IMR-90 (cell line): Measurements from ENCODE around the gene NABP1. TPM values are rescaled to one million over a fixed set of nuclear protein-coding genes. Genes with fewer than 3 reads are reported as not detected.

Experiments used
- ATAC-seq: fragments of 200-7000 bp; cut with Tn5 transposase; 2 replicates; pipeline ENCODE4 v1.9.1; 2020; ENCODE audit warnings: low read depth, mild to moderate bottlenecking, moderate library complexity
- BruUV-seq: library from RNA; stranded (reverse); fragments of 400-500 nt; replicated peaks from 2 replicates; lab custom pipeline; 2021; lab: Mats Ljungman, UMichigan
- CTCF ChIA-PET: fragments of 300-600 bp; formaldehyde crosslinking; extraction: SDS; loops from one replicate; lab custom pipeline; 2021; ENCODE audit warnings: antibody characterized with exemption; lab: Yijun Ruan, JAX
- POLR2A ChIA-PET: fragments of 300-600 bp; sonication (Branson Sonifier 250); formaldehyde crosslinking; loops from one replicate; lab custom pipeline; 2022; ENCODE audit warnings: antibody characterized with exemption; ENCODE audit not compliant: unreplicated experiment; lab: Charles Lee
- DNase-seq: peaks from one replicate; pipeline ENCODE4 v3.0.0; 2013
- H2AFZ ChIP-seq: replicated peaks from 2 replicates; pipeline ENCODE3; 2013; ENCODE audit warnings: low read length, mild to moderate bottlenecking; ENCODE audit not compliant: poor library complexity
- H2AK5ac ChIP-seq: 2 replicates; pipeline ENCODE4 v1.6.1; 2013; ENCODE audit warnings: low read depth, low read length, inconsistent platforms
- H2AK9ac ChIP-seq: replicated peaks from 2 replicates; pipeline ENCODE3; 2013; ENCODE audit warnings: mild to moderate bottlenecking, low read depth, low read length, moderate library complexity; ENCODE audit not compliant: poor library complexity
- H2BK120ac ChIP-seq: 2 replicates; pipeline ENCODE4 v1.6.1; 2013; ENCODE audit warnings: low read depth, low read length, inconsistent platforms
- H2BK15ac ChIP-seq: 3 replicates; pipeline ENCODE4 v1.6.1; 2013; ENCODE audit warnings: low read depth, low read length, inconsistent platforms
- H2BK20ac ChIP-seq: 2 replicates; pipeline ENCODE4 v1.6.1; 2013; ENCODE audit warnings: low read depth, mild to moderate bottlenecking, inconsistent platforms, low read length, moderate library complexity
- H2BK5ac ChIP-seq: 2 replicates; pipeline ENCODE4 v1.6.1; 2013; ENCODE audit warnings: mild to moderate bottlenecking, low read depth, low read length, inconsistent platforms; ENCODE audit not compliant: poor library complexity, severe bottlenecking
- H3K14ac ChIP-seq: replicated peaks from 2 replicates; pipeline ENCODE4 v1.6.1; 2013; ENCODE audit warnings: low read depth, low read length, inconsistent platforms
- H3K18ac ChIP-seq: 2 replicates; pipeline ENCODE4 v1.6.1; 2013; ENCODE audit warnings: low read depth, low read length, control low read depth
- H3K23ac ChIP-seq: 2 replicates; pipeline ENCODE4 v1.6.1; 2013; ENCODE audit warnings: low read depth, low read length, inconsistent platforms
- H3K27ac ChIP-seq: 2 replicates; pipeline ENCODE4 v1.5.1; 2013; ENCODE audit warnings: mild to moderate bottlenecking, control low read depth, low read length; ENCODE audit not compliant: insufficient read depth
- H3K27me3 ChIP-seq: 2 replicates; pipeline ENCODE4 v1.6.1; 2013; ENCODE audit warnings: low read length; ENCODE audit not compliant: control insufficient read depth, insufficient read depth
- H3K36me3 ChIP-seq: 2 replicates; pipeline ENCODE4 v1.6.1; 2013; ENCODE audit warnings: low read length, mixed read lengths; ENCODE audit not compliant: control insufficient read depth, insufficient read depth
- H3K4ac ChIP-seq: 2 replicates; pipeline ENCODE4 v1.6.1; 2013; ENCODE audit warnings: low read depth, low read length, inconsistent platforms
- H3K4me1 ChIP-seq: 2 replicates; pipeline ENCODE4 v1.6.1; 2013; ENCODE audit warnings: low read length, mixed read lengths; ENCODE audit not compliant: control insufficient read depth, insufficient read depth
- H3K4me2 ChIP-seq: 2 replicates; pipeline ENCODE4 v1.6.1; 2013; ENCODE audit warnings: low read depth, mild to moderate bottlenecking, control low read depth, low read length, moderate library complexity
- H3K4me3 ChIP-seq: 2 replicates; pipeline ENCODE4 v1.5.1; 2013; ENCODE audit warnings: low read depth, mild to moderate bottlenecking, control low read depth, low read length, moderate library complexity; ENCODE audit not compliant: insufficient read depth
- H3K56ac ChIP-seq: 2 replicates; pipeline ENCODE4 v1.6.1; 2013; ENCODE audit warnings: low read length, inconsistent platforms; ENCODE audit not compliant: insufficient read depth; ENCODE audit errors: extremely low read depth
- H3K79me1 ChIP-seq, 2 experiments: 2 replicates each; pipeline ENCODE4 v1.6.1; 2013; ENCODE audit warnings: low read length in 2 of 2, inconsistent platforms in 1 of 2, low read depth in 1 of 2
- H3K9ac ChIP-seq: 2 replicates; pipeline ENCODE4 v1.6.1; 2013; ENCODE audit warnings: low read depth, low read length, control low read depth
- H3K9me1 ChIP-seq: 2 replicates; pipeline ENCODE4 v1.6.1; 2013; ENCODE audit warnings: low read length, inconsistent platforms; ENCODE audit not compliant: insufficient read depth
- H3K9me3 ChIP-seq: 2 replicates; pipeline ENCODE4 v1.6.1; 2013; ENCODE audit warnings: low read length; ENCODE audit not compliant: control insufficient read depth, insufficient read depth
- H4K20me1 ChIP-seq: 2 replicates; pipeline ENCODE4 v1.6.1; 2013; ENCODE audit warnings: low read length, inconsistent platforms; ENCODE audit not compliant: insufficient read depth
- H4K5ac ChIP-seq: 2 replicates; pipeline ENCODE4 v1.6.1; 2013; ENCODE audit warnings: mild to moderate bottlenecking, low read depth, low read length, control low read depth
- H4K8ac ChIP-seq, 2 experiments: 2 replicates each; pipeline ENCODE4 v1.6.1; 2013; ENCODE audit warnings: low read depth in 2 of 2, low read length in 2 of 2, control low read depth in 1 of 2, inconsistent platforms in 1 of 2
- H4K91ac ChIP-seq: 2 replicates; pipeline ENCODE4 v1.6.1; 2013; ENCODE audit warnings: low read depth, low read length, inconsistent platforms; ENCODE audit not compliant: insufficient read depth
- BHLHE40 ChIP-seq: fragments of 150-350 bp; IDR thresholded peaks from 2 replicates; pipeline ENCODE4 v1.6.1; 2016; ENCODE audit warnings: mild to moderate bottlenecking, low read depth, low read length
- CEBPB ChIP-seq: IDR thresholded peaks from 2 replicates; pipeline ENCODE4 v1.6.1; 2012; ENCODE audit warnings: low read depth, low read length, improper control_type of control experiment
- CHD1 ChIP-seq: IDR thresholded peaks from 2 replicates; pipeline ENCODE4 v1.6.1; 2012; ENCODE audit warnings: low read depth, low read length, improper control_type of control experiment
- MAFK ChIP-seq: IDR thresholded peaks from 2 replicates; pipeline ENCODE4 v1.6.1; 2012; ENCODE audit warnings: low read depth, low read length, improper control_type of control experiment
- MAZ ChIP-seq: IDR thresholded peaks from 2 replicates; pipeline ENCODE4 v1.6.1; 2012; ENCODE audit warnings: low read depth, mild to moderate bottlenecking, low read length, improper control_type of control experiment, moderate library complexity, borderline replicate concordance
- MXI1 ChIP-seq: IDR thresholded peaks from 2 replicates; pipeline ENCODE4 v1.6.1; 2012; ENCODE audit warnings: low read depth, mild to moderate bottlenecking, low read length, moderate library complexity, borderline replicate concordance
- NFE2L2 ChIP-seq: fragments of 150-350 bp; IDR thresholded peaks from 2 replicates; pipeline ENCODE4 v1.6.1; 2016; ENCODE audit warnings: low read depth, mild to moderate bottlenecking, low read length
- RAD21 ChIP-seq: IDR thresholded peaks from 2 replicates; pipeline ENCODE4 v1.6.1; 2012; ENCODE audit warnings: low read length, improper control_type of control experiment
- RCOR1 ChIP-seq: IDR thresholded peaks from 2 replicates; pipeline ENCODE4 v1.6.1; 2012; ENCODE audit warnings: mild to moderate bottlenecking, low read length, improper control_type of control experiment; ENCODE audit not compliant: insufficient replicate concordance
- RFX5 ChIP-seq: IDR thresholded peaks from 2 replicates; pipeline ENCODE4 v1.8.0; 2012; ENCODE audit warnings: low read depth, mild to moderate bottlenecking, low read length, moderate library complexity
- SMC3 ChIP-seq: fragments of 150-350 bp; IDR thresholded peaks from 2 replicates; pipeline ENCODE4 v1.6.1; 2016; ENCODE audit warnings: low read depth, mild to moderate bottlenecking, antibody characterized with exemption, low read length, moderate library complexity
- WGBS, 2 experiments: methylation state at CpG; one replicate each; pipeline versions ENCODE4 v1.1.5 to v1.1.7; 2013; ENCODE audit warnings: missing lambda C conversion rate in 2 of 2; ENCODE audit not compliant: insufficient read length in 1 of 2; ENCODE audit errors: extremely low coverage in 2 of 2; 5-methylcytosine and 5-hydroxymethylcytosine counted together
- dilution Hi-C: fragments of 300-500 bp; cut with HindIII; formaldehyde crosslinking; loops from one replicate; pipeline ENCODE4 v1.14.3; 2018; ENCODE audit warnings: low sequenced_read_pairs; ENCODE audit not compliant: unreplicated experiment
- in situ Hi-C: fragments of 300-500 bp; cut with MboI; formaldehyde crosslinking; loops from 3 replicates; pipeline ENCODE4 v1.14.3; 2019; ENCODE audit warnings: low sequenced_read_pairs, inconsistent platforms, mixed read lengths
- intact Hi-C: fragments of 100-400 bp; cut with micrococcal nuclease; formaldehyde crosslinking; loops from 2 replicates; pipeline ENCODE4 v1.10.0; 2022
- polyA plus RNA-seq, 3 experiments: library from polyadenylated mRNA; depleted of rRNA; stranded (reverse); fragments of >200 nt; gene quantifications; 2 replicates each; pipeline ENCODE4 v1.2.3, GENCODE V29; 2012; ENCODE audit warnings: low replicate concordance in 1 of 3
- total RNA-seq: library from RNA; depleted of rRNA; stranded (reverse); fragments of >200 nt; gene quantifications from 2 replicates; pipeline ENCODE4 v1.2.3, GENCODE V29; 2012
- TF ChIP-seq, protein P1 (sequence below): fragments of 150-350 bp; IDR thresholded peaks from 2 replicates; pipeline ENCODE4 v1.6.1; 2017; ENCODE audit warnings: mild to moderate bottlenecking, antibody characterized with exemption, low read length, low read depth
- TF ChIP-seq, protein P2 (sequence below): fragments of 150-350 bp; IDR thresholded peaks from 2 replicates; pipeline ENCODE4 v1.6.1; 2016; ENCODE audit warnings: low read depth, mild to moderate bottlenecking, low read length, moderate library complexity, borderline replicate concordance

NABP1 gene
- total and polyA plus RNA-seq, 2 of the 4 experiments (the other 2 are of a cell fraction) = 57.7 to 73.3 TPM

DNA sequence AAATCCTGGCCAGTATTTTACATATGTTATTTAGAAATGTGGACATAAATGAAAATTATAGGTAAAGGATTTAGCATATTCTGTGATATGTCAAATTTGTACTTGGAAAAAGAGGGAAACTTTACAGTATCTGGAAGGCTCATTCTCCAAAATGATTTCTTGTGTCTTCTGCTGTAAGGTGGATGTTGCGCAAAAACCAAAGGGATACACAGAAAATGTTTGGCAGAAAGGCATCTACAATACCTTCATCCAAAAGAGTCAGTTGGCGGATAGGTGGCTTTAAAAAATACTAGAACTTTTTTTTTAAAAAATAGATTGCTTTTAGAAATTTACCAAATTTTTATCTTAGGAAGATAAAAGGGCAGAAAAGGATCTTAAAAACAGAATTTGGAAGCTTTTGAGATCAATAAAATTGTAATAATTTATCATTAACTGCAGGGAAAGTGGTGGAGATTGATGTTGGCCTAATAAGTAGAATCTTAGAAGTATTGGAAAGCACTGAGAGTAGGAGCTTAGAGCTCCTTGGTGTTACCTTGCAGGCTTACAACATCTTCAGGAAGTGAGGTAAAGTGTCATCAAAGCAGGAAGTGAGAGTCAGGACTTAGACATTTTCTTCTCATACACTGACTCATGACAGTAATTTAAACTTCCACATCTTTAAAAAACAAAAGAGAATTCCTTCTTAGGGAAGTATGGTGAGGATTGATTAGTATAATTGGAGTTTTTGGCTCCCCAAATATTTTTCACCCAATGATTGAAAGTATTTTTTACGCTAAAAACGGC is 2.1 kb downstream of the NABP1 start:
- no CpG with 5 or more reads among the region's 4 CpGs for WGBS, 2 experiments
- Histone ChIP-seq H2BK20ac (no peak overlapping the region), H3K4ac (peak overlapping the region; percentile 93; the same call in 1 of the 2 replicates), H3K14ac (peak overlapping the region; percentile 93), H4K5ac (peak overlapping the region; percentile 85; the same call in 1 of the 2 replicates), H4K91ac (peak overlapping the region; percentile 58; the same call in 1 of the 2 replicates), H3K27ac (peak overlapping the region; percentile 86), H3K56ac (peak overlapping the region; percentile 70; the same call in 1 of the 2 replicates), H2BK120ac (peak overlapping the region; percentile 59; the same call in 1 of the 2 replicates), H3K9ac (peak overlapping the region; percentile 90; the same call in 1 of the 2 replicates), H4K20me1 (peaks cover 9% of the 10 kb centered on the region; the same call in 1 of the 2 replicates), H3K4me3 (peak overlapping the region; percentile 73), H2AFZ (no peak overlapping the region), H2AK9ac (no peak overlapping the region), H3K18ac (peak overlapping the region; percentile 78; the same call in 1 of the 2 replicates), H2BK15ac (peak overlapping the region; percentile 27; the same call in 2 of the 3 replicates), H3K4me1 (peaks cover 6% of the 10 kb centered on the region; the same call in 1 of the 2 replicates), H3K9me3 (no peaks in the 10 kb centered on the region), H2BK5ac (peak overlapping the region; percentile 96), H3K27me3 (no peaks in the 10 kb centered on the region), H3K36me3 (peaks cover 16% of the 10 kb centered on the region), H3K4me2 (peak overlapping the region; percentile 98), H3K79me1 (peaks cover 4 to 36% of the 10 kb centered on the region in 2 experiments; a peak in 3 of 4 replicates), H2AK5ac (no peak overlapping the region; the same call in 1 of the 2 replicates), H3K9me1 (peaks cover 4% of the 10 kb centered on the region; the same call in 1 of the 2 replicates), H4K8ac (peak overlapping the region; percentile 36 to 83; a peak in 3 of 4 replicates), H3K23ac (peak overlapping the region; percentile 70; the same call in 1 of the 2 replicates)
- ATAC-seq = no peak
- intact Hi-C loops (loop anchor here (1.0 to 10.0 kb wide), 2 partner anchors 109 to 515 kb away; no protein-coding TSS in a partner anchor), in situ Hi-C loops (no loop called here), dilution Hi-C loops (no loop called here)
- ChIA-PET CTCF (interaction anchor here (0.6 kb wide), 1 partner anchor 42 kb away, joined by 5 read pairs; no protein-coding TSS in a partner anchor), POLR2A (interaction anchor here (0.7 to 3.4 kb wide), 4 partner anchors 8 to 114 kb away, joined by 3 to 23 read pairs (median 4); no protein-coding TSS in a partner anchor)
- TSS peak; percentile 20 for BruUV-seq
- DNase-seq = peak; percentile 93
- TF ChIP-seq SMC3 (no peak), MAZ (no peak), RAD21 (no peak), MAFK (no peak), CHD1 (no peak; the same call in 1 of the 2 replicates), CEBPB (peak; percentile 92), RCOR1 (no peak), NFE2L2 (no peak), RFX5 (no peak), MXI1 (no peak), BHLHE40 (no peak)
- TF ChIP-seq, protein P1, sequence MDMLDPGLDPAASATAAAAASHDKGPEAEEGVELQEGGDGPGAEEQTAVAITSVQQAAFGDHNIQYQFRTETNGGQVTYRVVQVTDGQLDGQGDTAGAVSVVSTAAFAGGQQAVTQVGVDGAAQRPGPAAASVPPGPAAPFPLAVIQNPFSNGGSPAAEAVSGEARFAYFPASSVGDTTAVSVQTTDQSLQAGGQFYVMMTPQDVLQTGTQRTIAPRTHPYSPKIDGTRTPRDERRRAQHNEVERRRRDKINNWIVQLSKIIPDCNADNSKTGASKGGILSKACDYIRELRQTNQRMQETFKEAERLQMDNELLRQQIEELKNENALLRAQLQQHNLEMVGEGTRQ = no peak
- TF ChIP-seq, protein P2, sequence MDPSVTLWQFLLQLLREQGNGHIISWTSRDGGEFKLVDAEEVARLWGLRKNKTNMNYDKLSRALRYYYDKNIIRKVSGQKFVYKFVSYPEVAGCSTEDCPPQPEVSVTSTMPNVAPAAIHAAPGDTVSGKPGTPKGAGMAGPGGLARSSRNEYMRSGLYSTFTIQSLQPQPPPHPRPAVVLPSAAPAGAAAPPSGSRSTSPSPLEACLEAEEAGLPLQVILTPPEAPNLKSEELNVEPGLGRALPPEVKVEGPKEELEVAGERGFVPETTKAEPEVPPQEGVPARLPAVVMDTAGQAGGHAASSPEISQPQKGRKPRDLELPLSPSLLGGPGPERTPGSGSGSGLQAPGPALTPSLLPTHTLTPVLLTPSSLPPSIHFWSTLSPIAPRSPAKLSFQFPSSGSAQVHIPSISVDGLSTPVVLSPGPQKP = no peak
